ENCODE data around the gene ABI2. TPM values are rescaled to one million over a fixed set of nuclear protein-coding genes. Genes with fewer than 3 reads are reported as not detected.
A peak's percentile ranks its signal among the peaks of the same experiment; 100 is the strongest.
"Not testable (repeated sequence)": the region's sequence is repeated elsewhere in the genome, so short reads cannot be mapped to it uniquely, and the experiment has no call there.

ABI2 gene
- total RNA-seq, 1 donor from 2014 or later: 69.1 TPM

GRCh38 chr2:203301667-203302066 is 26.5 kb upstream of the ABI2 start:
- Histone ChIP-seq H3K4me1 (no peaks in the 10 kb centered on the region), H3K4me3 (no peak overlapping the region), H3K27ac (no peak overlapping the region), H3K27me3 (no peaks in the 10 kb centered on the region), H3K9me3 (no peaks in the 10 kb centered on the region), H3K36me3 (peaks cover 28 to 44% of the 10 kb centered on the region in 2 donors)
- no peak for TF ChIP-seq CTCF (IDR thresholded peaks at IDR 0.05)
- no peak for DNase-seq (ENCODE audit: low spot score in 2 of 2)
- intact Hi-C loops (cut with DNase I): no loop called here

- H3K4me3 ChIP-seq; H3K4me1 ChIP-seq; H3K27ac ChIP-seq; H3K27me3 ChIP-seq; intact Hi-C loops (cut with DNase I); H3K9me3 ChIP-seq; DNase-seq (ENCODE audit: low spot score in 2 of 2): not testable (repeated sequence)
- peaks cover 25 to 42% of the 10 kb centered on the region in 2 donors for H3K36me3 ChIP-seq
Measured at GRCh38 chr2:203302586-203302985, 25.6 kb upstream of the ABI2 start.

- H3K9me3 ChIP-seq: no peaks in the 10 kb centered on the region
- H3K4me3 ChIP-seq: no peak overlapping the region
- H3K27ac ChIP-seq: no peak overlapping the region
- TF ChIP-seq CTCF (IDR thresholded peaks at IDR 0.05): no peak
- intact Hi-C loops (cut with DNase I): no loop called here
- no peaks in the 10 kb centered on the region for H3K4me1 ChIP-seq
- peaks cover 12 to 13% of the 10 kb centered on the region in 2 donors for H3K36me3 ChIP-seq
- no peaks in the 10 kb centered on the region for H3K27me3 ChIP-seq
- DNase-seq (ENCODE audit: low spot score in 2 of 2): no peak
Measured at GRCh38 chr2:203310688-203311436, 17.3 kb upstream of the ABI2 start.

- no peak for TF ChIP-seq CTCF (IDR thresholded peaks at IDR 0.05)
- Histone ChIP-seq H3K36me3 (no peaks in the 10 kb centered on the region), H3K9me3 (no peaks in the 10 kb centered on the region), H3K4me1 (peaks cover 0 to 9% of the 10 kb centered on the region in 2 donors), H3K27me3 (no peaks in the 10 kb centered on the region), H3K4me3 (no peak overlapping the region), H3K27ac (no peak overlapping the region)
- intact Hi-C loops (cut with DNase I): loop anchor here (5.0 kb wide), 1 partner anchor 126 kb away; no protein-coding TSS in a partner anchor
- DNase-seq (ENCODE audit: low spot score in 2 of 2): no peak
Measured at GRCh38 chr2:203326356-203326755, 1.8 kb upstream of the ABI2 start.

- intact Hi-C loops (cut with DNase I): loop anchor here (5.0 kb wide), 1 partner anchor 125 kb away; no protein-coding TSS in a partner anchor
- DNase-seq (ENCODE audit: low spot score in 2 of 2): no peak
- Histone ChIP-seq H3K36me3 (no peaks in the 10 kb centered on the region), H3K27ac (peak overlapping the region; percentile 87 to 90), H3K27me3 (no peaks in the 10 kb centered on the region), H3K4me1 (peaks cover 0 to 9% of the 10 kb centered on the region in 2 donors), H3K9me3 (no peaks in the 10 kb centered on the region), H3K4me3 (peak overlapping the region; percentile 83 to 86)
- no peak for TF ChIP-seq CTCF (IDR thresholded peaks at IDR 0.05)
Measured at GRCh38 chr2:203327582-203327900, 653 bp upstream of the ABI2 start.

- no peaks in the 10 kb centered on the region for H3K36me3 ChIP-seq
- intact Hi-C loops (cut with DNase I): loop anchor here (2.0 to 5.0 kb wide), 2 partner anchors 90 to 123 kb away; partner anchors contain the start of gene CYP20A1
- no peaks in the 10 kb centered on the region for H3K9me3 ChIP-seq
- peak in 1 of 2 donors; percentile 74 for DNase-seq (ENCODE audit: low spot score in 2 of 2)
- H3K27ac ChIP-seq: peak overlapping the region; percentile 87 to 90
- H3K4me3 ChIP-seq: peak overlapping the region; percentile 83 to 86
- H3K27me3 ChIP-seq: no peaks in the 10 kb centered on the region
- peaks cover 0 to 9% of the 10 kb centered on the region in 2 donors for H3K4me1 ChIP-seq
- TF ChIP-seq CTCF (IDR thresholded peaks at IDR 0.05): no peak
Measured at GRCh38 chr2:203328760-203329540, 756 bp downstream of the ABI2 start.
